Measurements from ENCODE around the gene C2orf81.
"Not testable (repeated sequence)": the region's sequence is repeated elsewhere in the genome, so short reads cannot be mapped to it uniquely, and the experiment has no call there.

The C2orf81 gene

DNA sequence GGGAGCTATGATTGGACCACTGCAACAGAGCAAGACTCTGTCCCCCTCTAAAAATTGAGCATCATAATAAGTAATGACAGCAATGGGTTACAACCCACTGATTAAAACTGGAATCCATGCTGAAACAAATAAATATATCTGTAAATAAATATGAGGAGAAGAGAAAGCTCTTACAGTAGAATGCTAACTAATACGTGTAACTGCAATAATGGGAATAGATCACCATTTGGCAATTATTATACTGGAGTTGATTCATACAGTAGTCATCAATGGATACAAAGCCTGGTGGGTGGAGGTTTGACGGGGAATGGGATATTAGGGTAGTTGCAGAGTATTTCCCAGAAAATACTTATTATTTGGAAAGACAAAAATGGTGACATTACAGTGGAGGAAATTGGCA lies 27.4 kb upstream of the C2orf81 start:
- H3K4me3 ChIP-seq (replicated peaks; ENCODE audit: low read depth, low read length), result no peak overlapping the region
- TF ChIP-seq, protein P1, sequence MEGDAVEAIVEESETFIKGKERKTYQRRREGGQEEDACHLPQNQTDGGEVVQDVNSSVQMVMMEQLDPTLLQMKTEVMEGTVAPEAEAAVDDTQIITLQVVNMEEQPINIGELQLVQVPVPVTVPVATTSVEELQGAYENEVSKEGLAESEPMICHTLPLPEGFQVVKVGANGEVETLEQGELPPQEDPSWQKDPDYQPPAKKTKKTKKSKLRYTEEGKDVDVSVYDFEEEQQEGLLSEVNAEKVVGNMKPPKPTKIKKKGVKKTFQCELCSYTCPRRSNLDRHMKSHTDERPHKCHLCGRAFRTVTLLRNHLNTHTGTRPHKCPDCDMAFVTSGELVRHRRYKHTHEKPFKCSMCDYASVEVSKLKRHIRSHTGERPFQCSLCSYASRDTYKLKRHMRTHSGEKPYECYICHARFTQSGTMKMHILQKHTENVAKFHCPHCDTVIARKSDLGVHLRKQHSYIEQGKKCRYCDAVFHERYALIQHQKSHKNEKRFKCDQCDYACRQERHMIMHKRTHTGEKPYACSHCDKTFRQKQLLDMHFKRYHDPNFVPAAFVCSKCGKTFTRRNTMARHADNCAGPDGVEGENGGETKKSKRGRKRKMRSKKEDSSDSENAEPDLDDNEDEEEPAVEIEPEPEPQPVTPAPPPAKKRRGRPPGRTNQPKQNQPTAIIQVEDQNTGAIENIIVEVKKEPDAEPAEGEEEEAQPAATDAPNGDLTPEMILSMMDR (IDR thresholded peaks at IDR 0.05; ENCODE audit: low read length, missing control alignments), result no peak

DNA sequence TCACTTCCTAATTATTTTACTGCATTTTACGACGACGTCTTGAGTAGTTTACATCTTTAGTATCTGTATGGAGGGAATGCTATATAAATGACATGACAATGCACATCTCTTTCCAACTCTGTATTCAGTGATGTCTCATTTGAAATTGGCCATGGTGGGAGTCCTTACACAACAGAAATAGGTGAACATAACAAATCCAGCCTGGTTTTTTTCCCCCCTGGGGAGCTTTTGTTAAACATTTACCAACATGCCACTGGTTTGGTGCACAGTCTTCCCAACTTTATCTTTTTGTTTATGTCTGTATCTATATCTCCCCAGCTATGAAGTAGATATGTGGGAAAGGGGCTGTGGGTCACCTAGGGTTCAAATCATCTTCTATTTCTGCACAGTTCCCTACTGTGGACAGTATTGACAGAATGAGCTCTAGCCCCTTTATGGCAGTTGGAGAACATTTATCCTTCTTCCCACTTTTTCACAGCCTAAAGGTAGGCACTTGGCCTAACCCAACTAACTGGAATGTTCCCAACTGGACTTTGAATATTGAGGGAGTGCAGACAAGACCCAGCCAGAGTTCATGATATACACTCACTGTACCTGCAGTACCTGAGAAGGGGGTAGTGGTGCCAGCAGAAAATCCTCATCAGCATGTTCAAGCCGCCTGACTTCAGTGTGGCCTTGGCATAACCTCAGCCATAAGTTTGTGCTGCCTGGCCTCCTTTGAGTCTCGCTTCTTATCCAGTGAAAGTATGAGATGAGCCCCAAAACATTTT lies 26.0 kb upstream of the C2orf81 start:
- no peak overlapping the region for H3K4me3 ChIP-seq (replicated peaks; ENCODE audit: low read depth, low read length)
- TF ChIP-seq, protein P1 (IDR thresholded peaks at IDR 0.05; ENCODE audit: low read length, missing control alignments), result no peak
- DNase-seq (ENCODE audit: low read depth), result no peak

More for the DNA sequence above, 27.4 kb upstream of the C2orf81 start:
- no peak for DNase-seq (ENCODE audit: low read depth)

DNA sequence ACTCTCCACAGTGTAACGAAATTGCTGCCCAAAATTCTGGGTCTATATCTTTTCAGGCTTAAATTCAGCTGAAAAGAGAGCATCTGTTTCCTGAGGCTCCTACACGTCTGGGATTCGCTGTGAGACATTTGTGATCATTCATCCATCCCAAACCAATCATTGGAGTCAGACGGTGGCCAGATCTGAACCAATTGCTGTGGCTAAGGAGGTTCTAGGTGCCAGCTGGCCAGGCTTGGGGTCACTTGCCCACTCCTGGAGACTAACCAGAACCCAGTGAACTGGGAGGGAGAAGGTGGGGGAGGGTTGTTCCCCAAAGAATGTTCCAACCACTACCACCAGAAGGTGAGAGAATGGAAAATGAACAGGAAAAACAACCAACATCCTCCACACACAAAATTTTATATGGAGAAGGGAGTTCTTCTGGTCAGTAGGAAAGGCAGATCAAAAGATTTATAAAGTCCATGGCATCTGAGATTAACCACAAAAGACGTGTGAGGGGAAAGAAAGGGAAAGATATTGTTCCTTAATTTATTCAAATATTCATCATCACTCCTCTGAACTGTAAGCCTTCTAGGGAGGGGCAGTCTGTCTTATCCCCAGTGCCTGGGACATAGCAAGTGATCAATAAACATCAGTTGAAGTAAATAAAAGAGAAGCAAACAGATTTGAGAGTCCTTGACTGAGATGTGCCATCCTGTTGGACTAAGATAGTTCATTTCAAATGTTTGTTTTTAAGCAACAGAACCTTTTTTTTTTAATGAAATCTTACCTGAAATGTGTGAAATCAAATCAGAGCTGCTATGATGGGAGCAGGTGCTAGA lies 23.3 kb upstream of the C2orf81 start:
- no peak overlapping the region for H3K4me3 ChIP-seq (replicated peaks; ENCODE audit: low read depth, low read length)
- DNase-seq (ENCODE audit: low read depth), result no peak
- TF ChIP-seq, protein P1 (IDR thresholded peaks at IDR 0.05; ENCODE audit: low read length, missing control alignments), result no peak

DNA sequence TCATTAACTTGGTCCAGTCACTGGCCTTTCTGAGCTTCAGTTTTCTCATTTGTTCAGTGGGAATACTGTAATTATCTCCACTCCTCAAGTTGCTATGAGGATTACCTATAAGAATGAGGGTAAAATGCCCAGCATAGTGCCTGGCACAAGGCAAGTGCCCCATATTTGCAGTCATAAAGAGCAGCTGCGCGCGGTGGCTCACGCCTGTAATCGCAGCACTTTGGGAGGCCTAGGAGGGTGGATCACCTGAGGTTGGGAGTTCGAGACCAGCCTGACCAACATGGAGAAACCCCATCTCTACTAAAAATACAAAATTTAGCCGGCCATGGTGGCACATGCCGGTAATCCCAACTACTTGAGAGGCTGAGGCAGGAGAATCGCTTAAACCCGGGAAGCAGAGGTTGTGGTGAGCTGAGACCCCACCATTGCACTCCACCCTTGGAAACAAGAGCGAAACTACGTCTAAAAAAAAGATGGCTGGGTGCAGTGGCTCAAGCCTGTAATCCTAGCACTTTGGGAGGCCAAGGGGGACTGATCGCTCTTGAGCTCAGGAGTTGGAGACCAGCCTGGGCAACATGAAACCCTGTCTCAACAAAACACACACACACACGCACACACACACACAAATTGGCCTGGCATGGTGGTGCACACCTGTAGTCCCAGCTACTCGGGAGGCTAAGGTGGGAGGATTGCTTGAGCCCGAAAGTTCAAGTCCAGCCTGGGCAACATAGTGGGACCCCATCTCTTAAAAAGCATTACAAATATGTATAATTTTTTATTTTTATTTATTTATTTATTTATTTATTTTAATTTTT lies 21.3 kb upstream of the C2orf81 start:
- DNase-seq (ENCODE audit: low read depth); H3K4me3 ChIP-seq (replicated peaks; ENCODE audit: low read depth, low read length): not testable (repeated sequence)

DNA sequence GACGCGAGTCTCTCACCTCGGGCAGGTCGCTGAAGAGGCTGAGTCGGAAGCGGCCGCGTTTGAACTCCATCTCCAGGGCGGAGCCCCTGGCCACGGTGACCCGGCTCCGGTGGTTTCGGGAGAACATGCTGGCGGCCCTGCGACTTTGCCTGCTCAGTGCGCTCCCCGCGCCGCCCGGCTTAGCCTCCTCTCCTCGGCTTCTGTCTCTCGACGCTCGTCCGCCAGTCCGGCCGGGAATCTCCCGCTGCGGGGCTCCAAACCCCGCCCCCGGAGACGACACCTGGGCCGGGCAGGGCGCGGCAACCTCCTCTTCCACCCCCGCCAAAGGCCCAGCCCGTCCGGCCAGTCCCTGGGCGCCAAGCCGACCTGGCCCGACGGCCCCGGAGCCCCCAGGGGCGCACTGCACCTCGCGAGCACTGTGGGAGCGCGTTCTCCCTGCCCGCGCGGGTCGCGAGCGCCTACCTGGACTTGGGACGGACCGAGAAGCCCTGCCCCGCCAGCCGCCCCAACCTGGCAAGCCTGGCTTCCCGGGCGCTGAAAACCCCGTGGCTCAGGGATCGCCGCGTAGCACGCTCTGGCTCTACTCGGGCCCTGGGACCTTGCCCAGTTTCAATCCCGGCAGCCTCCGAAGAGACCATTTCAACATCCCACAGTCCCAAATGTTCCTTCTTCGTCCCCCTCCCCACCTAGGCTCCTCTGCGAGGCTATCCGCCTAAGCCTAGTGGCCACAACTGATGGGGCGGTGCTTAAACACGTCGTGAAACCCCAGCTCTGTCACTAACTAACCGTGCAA lies 20.5 kb upstream of the C2orf81 start, which contains the start of gene RTKN:
Gene RTKN (minus strand): TSS at position 248 of the 793 bp plus-strand sequence. CDS start 121 bp downstream, at position 127.
- peak within 1 kb of the TSS; percentile 68 for H3K4me3 ChIP-seq (replicated peaks; ENCODE audit: low read depth, low read length)
- DNase-seq (ENCODE audit: low read depth), result no peak
- TF ChIP-seq, protein P1 (IDR thresholded peaks at IDR 0.05; ENCODE audit: low read length, missing control alignments), result no peak

DNA sequence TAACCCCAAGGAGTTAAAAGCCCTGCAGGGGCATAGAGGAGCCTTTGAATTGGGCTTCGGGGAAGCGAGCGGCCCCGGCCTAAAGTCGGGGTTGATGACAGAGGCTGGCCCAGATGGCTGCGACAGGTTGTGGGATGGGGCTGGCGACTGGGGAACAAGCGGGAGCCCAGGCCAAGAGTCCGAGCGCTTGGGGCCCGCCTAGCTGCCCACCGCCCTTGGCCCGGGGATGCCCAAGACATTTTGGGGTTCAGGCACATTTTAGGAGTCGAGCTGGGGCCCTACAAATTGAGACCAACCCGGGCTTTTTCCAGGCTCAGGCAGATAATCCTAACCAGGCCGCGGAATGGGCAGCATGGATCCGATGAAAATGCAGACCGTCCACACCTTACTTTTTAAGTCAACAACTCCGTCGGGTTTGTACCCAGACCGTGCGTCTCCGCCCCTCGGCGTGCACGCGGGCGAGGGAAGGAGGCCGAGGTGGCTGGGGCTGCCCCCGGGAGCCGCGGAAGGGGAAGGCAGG lies 19.8 kb upstream of the C2orf81 start:
- no peak for DNase-seq (ENCODE audit: low read depth)
- H3K4me3 ChIP-seq (replicated peaks; ENCODE audit: low read depth, low read length), result no peak overlapping the region
- TF ChIP-seq, protein P1 (IDR thresholded peaks at IDR 0.05; ENCODE audit: low read length, missing control alignments), result no peak

Measured in fibroblast of pulmonary artery (primary cell).